ENCODE results near the gene KRT86.

The KRT86 gene

GRCh38 chr12:52255926-52256583 is 18.4 kb upstream of the KRT86 start:
- H3K9me3 ChIP-seq (ENCODE audit: control insufficient read depth, insufficient read depth, low read depth, low read length) = no peaks in the 10 kb centered on the region
- ChIA-PET POLR2A (no interaction called here), CTCF (interaction anchor here (0.5 to 1.0 kb wide), 3 partner anchors 17 to 1133 kb away, joined by 3 to 11 read pairs (median 3); no protein-coding TSS in a partner anchor)
- H3K4me1 ChIP-seq (ENCODE audit: control insufficient read depth, insufficient read depth, low read length) = peaks cover 8% of the 10 kb centered on the region
- TF ChIP-seq ZNF48 (tag by site-specific recombination; IDR thresholded peaks at IDR 0.05) (no peak), ZNF280D (tag by site-specific recombination; IDR thresholded peaks at IDR 0.05) (no peak), ZNF704 (tag by site-specific recombination; IDR thresholded peaks at IDR 0.05) (no peak), ZNF426 (tag by site-specific recombination; IDR thresholded peaks at IDR 0.05) (no peak), SALL2 (tag by site-specific recombination; IDR thresholded peaks at IDR 0.05; ENCODE audit: borderline replicate concordance) (no peak), GFI1B (tag by site-specific recombination; IDR thresholded peaks at IDR 0.05) (no peak), TCF7L2 (IDR thresholded peaks at IDR 0.05; ENCODE audit: borderline replicate concordance, low read depth, low read length) (no peak), SP3 (tag by site-specific recombination; IDR thresholded peaks at IDR 0.05) (no peak), ZNF529 (tag by site-specific recombination; IDR thresholded peaks at IDR 0.05; ENCODE audit: insufficient replicate concordance) (no peak)
- H3K36me3 ChIP-seq (ENCODE audit: control insufficient read depth in 2 of 2, insufficient read depth in 1 of 2, low read length in 2 of 2) = no peaks in the 10 kb centered on the region
- no peak overlapping the region for H3K4me3 ChIP-seq (ENCODE audit: low read depth, low read length)
- no peak overlapping the region for H3K27ac ChIP-seq (ENCODE audit: extremely low read depth, low read depth, low read length)

GRCh38 chr12:52256584-52256935 is 17.9 kb upstream of the KRT86 start:
- Histone ChIP-seq H3K9me3 (ENCODE audit: control insufficient read depth, insufficient read depth, low read depth, low read length) (no peaks in the 10 kb centered on the region), H3K4me3 (ENCODE audit: low read depth, low read length) (no peak overlapping the region), H3K27ac (ENCODE audit: extremely low read depth, low read depth, low read length) (no peak overlapping the region), H3K4me1 (ENCODE audit: control insufficient read depth, insufficient read depth, low read length) (peaks cover 13% of the 10 kb centered on the region), H3K36me3 (ENCODE audit: control insufficient read depth in 2 of 2, insufficient read depth in 1 of 2, low read length in 2 of 2) (no peaks in the 10 kb centered on the region)
- no peak for TF ChIP-seq ZNF211 (tag by site-specific recombination; IDR thresholded peaks at IDR 0.05; ENCODE audit: low read depth)
- no peak for TF ChIP-seq ZNF610 (tag by site-specific recombination; IDR thresholded peaks at IDR 0.05; ENCODE audit: borderline replicate concordance)
- no peak for TF ChIP-seq ZNF132 (tag by site-specific recombination; IDR thresholded peaks at IDR 0.05; ENCODE audit: borderline replicate concordance)
- TF ChIP-seq ZNF701 (tag by site-specific recombination; IDR thresholded peaks at IDR 0.05) = no peak
- TF ChIP-seq ZNF830 (tag by site-specific recombination; IDR thresholded peaks at IDR 0.05; ENCODE audit: low read depth) = no peak
- TF ChIP-seq ZNF580 (tag by site-specific recombination; IDR thresholded peaks at IDR 0.05) = no peak
- TF ChIP-seq HOXA7 (CRISPR knock-in tag; IDR thresholded peaks at IDR 0.05; ENCODE audit: borderline replicate concordance) = no peak
- TF ChIP-seq ZNF354C (tag by site-specific recombination; IDR thresholded peaks at IDR 0.05; ENCODE audit: borderline replicate concordance, low read depth) = no peak
- no peak for TF ChIP-seq ZNF169 (tag by site-specific recombination; IDR thresholded peaks at IDR 0.05)
- no peak for TF ChIP-seq PRDM1 (tag by site-specific recombination; IDR thresholded peaks at IDR 0.05)
- TF ChIP-seq ZNF23 (tag by site-specific recombination; IDR thresholded peaks at IDR 0.05; ENCODE audit: borderline replicate concordance) = no peak
- POLR2A ChIA-PET = no interaction called here
- CTCF ChIA-PET = interaction anchor here (0.5 kb wide), 1 partner anchor 1132 kb away, joined by 11 read pairs; no protein-coding TSS in a partner anchor
